BLaER1 (cell line): Measurements from ENCODE around the gene ABCF2.

Experiments
- H3K27ac ChIP-seq: shearing (Covaris generic); formaldehyde crosslinking; 2 replicates; pipeline ENCODE4 v1.8.1; 2022
- H3K27me3 ChIP-seq: shearing (Covaris generic); formaldehyde crosslinking; 2 replicates; pipeline ENCODE4 v1.8.1; 2022
- H3K36me3 ChIP-seq: shearing (Covaris generic); formaldehyde crosslinking; 2 replicates; pipeline ENCODE4 v1.8.1; 2022
- H3K4me1 ChIP-seq: shearing (Covaris generic); formaldehyde crosslinking; 2 replicates; pipeline ENCODE4 v1.8.1; 2022
- H3K4me2 ChIP-seq: shearing (Covaris generic); formaldehyde crosslinking; 2 replicates; pipeline ENCODE4 v1.8.1; 2022
- H3K4me3 ChIP-seq: shearing (Covaris generic); formaldehyde crosslinking; 2 replicates; pipeline ENCODE4 v1.8.1; 2022
- H3K9ac ChIP-seq: shearing (Covaris generic); formaldehyde crosslinking; 2 replicates; pipeline ENCODE4 v1.8.1; 2022
- H3K9me3 ChIP-seq: shearing (Covaris generic); formaldehyde crosslinking; 2 replicates; pipeline ENCODE4 v1.8.1; 2022
- H4K20me1 ChIP-seq: shearing (Covaris generic); formaldehyde crosslinking; 2 replicates; pipeline ENCODE4 v1.8.1; 2022
- Cebpa-rat ChIP-seq: shearing (Covaris generic); IDR thresholded peaks from 2 replicates; pipeline ENCODE4 v1.8.1; 2022

Gene ABCF2

DNA sequence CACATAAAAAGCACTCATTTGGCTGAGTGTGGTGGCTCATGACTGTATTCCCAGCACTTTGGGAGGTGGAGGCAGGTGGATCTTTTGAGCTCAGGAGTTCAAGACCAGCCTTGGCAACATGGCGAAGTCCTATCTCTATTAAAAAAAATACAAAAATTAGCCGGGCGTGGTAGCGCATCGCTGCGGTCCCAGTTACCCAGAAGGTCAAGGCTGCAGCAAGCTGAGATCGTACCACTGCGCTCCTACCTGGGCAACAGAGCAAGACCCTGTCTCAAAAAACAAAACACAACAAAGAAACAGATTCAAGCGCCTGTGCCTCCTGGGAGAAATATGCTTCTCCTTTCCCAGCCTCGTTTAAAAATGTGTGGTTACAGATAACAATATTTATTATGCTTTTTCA lies 2.2 kb upstream of the ABCF2 start:
- Histone ChIP-seq H3K27ac (no peak overlapping the region), H3K9ac (no peak overlapping the region), H3K4me2 (no peak overlapping the region), H4K20me1 (peaks cover 30% of the 10 kb centered on the region), H3K4me3 (no peak overlapping the region), H3K9me3 (no peaks in the 10 kb centered on the region), H3K27me3 (no peaks in the 10 kb centered on the region), H3K36me3 (peaks cover 15% of the 10 kb centered on the region), H3K4me1 (peaks cover 45% of the 10 kb centered on the region)
- TF ChIP-seq Cebpa-rat = no peak

DNA sequence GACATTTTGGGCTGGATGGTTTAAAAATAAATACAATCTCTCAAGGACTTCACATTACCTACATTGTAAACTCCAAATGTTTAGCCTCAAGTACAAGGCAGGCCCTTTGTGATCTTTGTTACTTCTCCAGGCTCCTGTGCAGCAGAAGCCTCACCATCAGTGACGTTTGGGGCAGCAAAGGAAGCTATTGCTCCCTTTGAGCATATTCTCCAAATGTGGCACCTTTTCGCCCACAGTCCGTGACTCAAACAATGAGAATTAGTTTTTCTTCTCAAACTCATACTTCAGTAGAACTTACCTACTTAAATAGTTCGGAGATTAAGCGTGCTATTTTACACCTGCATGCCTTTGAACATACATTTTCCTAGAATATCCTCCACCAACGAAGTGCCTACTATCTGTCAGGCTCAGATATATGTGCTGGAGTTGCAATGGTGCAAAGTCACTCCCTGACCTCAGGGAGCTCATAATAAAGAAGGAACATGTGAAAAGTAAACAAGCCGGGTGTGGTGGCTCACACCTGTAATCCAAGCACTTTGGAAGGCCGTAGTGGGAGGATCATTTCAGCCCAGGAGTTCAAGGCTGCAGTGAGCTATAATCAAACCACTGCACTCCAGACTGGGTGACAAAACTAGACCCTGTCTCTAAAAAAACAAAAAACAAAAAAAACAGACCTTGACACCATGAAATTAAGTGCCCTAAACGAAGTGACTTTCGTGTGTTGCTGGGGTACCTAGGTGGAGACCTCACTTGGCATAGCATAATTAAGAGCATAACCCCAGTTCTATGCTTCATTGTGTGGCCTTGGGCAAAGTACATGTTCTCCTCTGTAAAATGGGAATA lies 1.2 kb upstream of the ABCF2 start:
- peaks cover 35% of the 10 kb centered on the region for H3K4me1 ChIP-seq
- H3K4me3 ChIP-seq = peak overlapping the region; percentile 92
- H3K27ac ChIP-seq = peak overlapping the region; percentile 63
- no peaks in the 10 kb centered on the region for H3K27me3 ChIP-seq
- H4K20me1 ChIP-seq = peaks cover 28% of the 10 kb centered on the region
- no peak for TF ChIP-seq Cebpa-rat
- no peaks in the 10 kb centered on the region for H3K9me3 ChIP-seq
- H3K9ac ChIP-seq = peak overlapping the region; percentile 90
- peak overlapping the region; percentile 91 for H3K4me2 ChIP-seq
- H3K36me3 ChIP-seq = peaks cover 25% of the 10 kb centered on the region

DNA sequence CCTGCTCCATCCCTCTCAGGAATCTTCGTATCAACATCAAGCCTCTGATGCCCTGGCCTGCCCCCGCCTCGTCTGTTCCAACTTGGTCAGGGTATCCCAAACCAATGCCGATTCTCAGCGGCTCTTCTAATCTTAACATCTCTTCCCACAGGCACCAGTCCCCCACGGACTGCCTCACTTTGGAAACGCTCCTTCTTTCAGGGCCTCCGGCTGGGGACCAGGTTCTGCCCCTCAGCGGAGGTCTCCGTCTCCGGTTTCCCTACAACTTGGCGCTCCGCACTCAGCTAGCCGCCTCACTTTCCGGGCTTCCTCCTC lies 488 bp downstream of the ABCF2 start:
- peaks cover 40% of the 10 kb centered on the region for H3K36me3 ChIP-seq
- H3K4me3 ChIP-seq = peak overlapping the region; percentile 92
- no peak for TF ChIP-seq Cebpa-rat
- H4K20me1 ChIP-seq = peaks cover 25% of the 10 kb centered on the region
- peak overlapping the region; percentile 97 for H3K4me2 ChIP-seq
- peaks cover 27% of the 10 kb centered on the region for H3K4me1 ChIP-seq
- H3K9ac ChIP-seq = peak overlapping the region; percentile 90
- H3K27ac ChIP-seq = peak overlapping the region; percentile 87
- no peaks in the 10 kb centered on the region for H3K9me3 ChIP-seq
- H3K27me3 ChIP-seq = no peaks in the 10 kb centered on the region

DNA sequence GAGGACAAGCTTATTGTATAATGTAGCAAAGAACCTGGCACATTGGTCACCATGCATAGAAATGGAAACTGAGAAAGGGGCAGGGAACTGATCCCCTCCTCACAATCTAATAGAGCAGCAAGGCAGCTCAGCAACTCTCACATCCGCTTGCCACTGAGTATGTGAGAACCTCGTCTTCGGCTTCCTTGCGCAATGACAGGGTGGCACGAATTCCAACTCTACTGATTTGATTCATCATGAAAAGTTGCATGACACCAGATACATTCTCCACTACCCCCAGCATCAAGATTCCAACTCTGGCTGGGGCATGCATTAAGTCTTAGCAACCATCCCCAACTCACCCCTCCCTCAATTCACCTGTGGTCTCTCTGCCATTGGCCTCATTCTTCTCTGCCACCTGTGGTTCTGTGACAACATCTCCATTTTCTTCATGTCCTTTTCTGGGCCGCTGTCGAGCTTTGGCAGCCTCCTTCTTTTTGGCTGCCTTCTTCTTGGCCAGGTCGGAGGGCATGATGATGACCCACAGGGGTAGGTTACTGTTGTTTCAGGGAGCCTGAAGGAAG lies 976 bp downstream of the ABCF2 start:
- peaks cover 25% of the 10 kb centered on the region for H4K20me1 ChIP-seq
- no peaks in the 10 kb centered on the region for H3K27me3 ChIP-seq
- H3K9me3 ChIP-seq = no peaks in the 10 kb centered on the region
- H3K27ac ChIP-seq = peak overlapping the region; percentile 87
- peaks cover 45% of the 10 kb centered on the region for H3K36me3 ChIP-seq
- peaks cover 23% of the 10 kb centered on the region for H3K4me1 ChIP-seq
- H3K9ac ChIP-seq = peak overlapping the region; percentile 90
- TF ChIP-seq Cebpa-rat = 0 out of 2 replicates have a peak, but pooled peaks have one; percentile 26
- H3K4me2 ChIP-seq = peak overlapping the region; percentile 97
- H3K4me3 ChIP-seq = peak overlapping the region; percentile 92

DNA sequence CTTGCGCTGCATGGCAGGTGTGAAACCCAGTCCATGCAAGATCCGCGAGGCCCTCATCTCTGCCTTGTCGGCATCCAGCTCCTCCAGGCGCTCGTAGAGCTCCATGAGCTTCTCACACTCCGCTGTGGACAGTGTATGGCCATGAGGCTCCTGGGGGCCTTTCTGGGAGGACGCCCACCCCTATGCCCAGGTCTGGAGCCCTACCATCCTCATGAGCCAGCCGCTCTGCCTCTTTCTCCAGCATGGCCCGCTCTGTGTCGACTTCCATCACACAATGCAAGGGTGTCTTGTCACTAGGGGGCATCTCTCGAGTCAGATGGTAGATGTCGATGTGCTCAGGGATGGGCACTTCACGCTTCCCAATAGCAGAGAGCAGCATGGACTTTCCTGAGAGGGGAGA lies 3.3 kb downstream of the ABCF2 start:
- Histone ChIP-seq H3K9ac (no peak overlapping the region), H3K36me3 (peaks cover 68% of the 10 kb centered on the region)
- no peak for TF ChIP-seq Cebpa-rat

DNA sequence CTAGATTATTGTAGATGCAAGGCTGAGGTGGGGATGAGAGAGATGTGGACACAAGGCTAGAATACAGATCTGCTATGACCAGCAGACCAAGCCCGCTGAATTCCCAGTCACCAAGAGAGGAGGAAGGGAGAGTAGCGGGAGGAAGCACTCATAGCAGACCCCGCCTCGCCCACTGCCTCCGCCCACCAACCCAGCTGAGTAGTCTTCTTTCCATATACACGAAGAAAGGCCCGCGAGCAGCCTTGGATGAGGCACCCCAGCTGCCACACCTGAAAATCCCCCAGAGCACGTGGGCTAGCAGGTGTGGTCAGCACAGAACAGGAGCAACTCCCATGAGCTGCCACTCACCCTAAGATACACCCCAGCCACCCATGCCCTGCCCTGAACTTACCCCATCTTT lies 8.8 kb downstream of the ABCF2 start:
- H3K4me1 ChIP-seq = no peaks in the 10 kb centered on the region
- H3K27me3 ChIP-seq = no peaks in the 10 kb centered on the region
- peaks cover 20% of the 10 kb centered on the region for H4K20me1 ChIP-seq
- no peak overlapping the region for H3K4me3 ChIP-seq
- H3K27ac ChIP-seq = no peak overlapping the region
- H3K4me2 ChIP-seq = no peak overlapping the region
- H3K36me3 ChIP-seq = peaks cover 98% of the 10 kb centered on the region
- H3K9ac ChIP-seq = no peak overlapping the region
- no peak for TF ChIP-seq Cebpa-rat
- no peaks in the 10 kb centered on the region for H3K9me3 ChIP-seq

More for the DNA sequence above, 3.3 kb downstream of the ABCF2 start:
- Histone ChIP-seq H3K4me3 (no peak overlapping the region), H3K9me3 (no peaks in the 10 kb centered on the region), H3K27me3 (no peaks in the 10 kb centered on the region), H3K4me1 (peaks cover 23% of the 10 kb centered on the region), H3K27ac (no peak overlapping the region), H4K20me1 (peaks cover 25% of the 10 kb centered on the region), H3K4me2 (no peak overlapping the region)

DNA sequence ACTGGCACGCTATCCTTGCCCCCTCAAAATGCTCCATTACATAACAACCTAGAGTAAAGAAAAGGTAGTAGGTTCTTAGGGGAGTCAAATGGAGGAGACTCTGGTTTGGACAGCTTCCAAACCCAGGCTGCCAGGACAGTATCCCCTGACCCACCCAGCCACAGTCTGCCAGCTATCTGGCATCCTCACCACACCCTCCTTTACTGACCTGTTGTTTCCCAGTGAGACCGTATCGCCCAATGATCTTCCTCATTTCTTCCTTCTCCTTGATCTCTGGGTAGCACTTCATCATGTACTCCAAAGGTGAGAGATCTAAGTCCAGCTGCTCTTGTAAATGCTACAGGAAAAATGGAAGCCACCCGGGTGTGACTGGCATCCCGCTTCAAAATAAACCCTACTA lies 11.6 kb downstream of the ABCF2 start:
- no peaks in the 10 kb centered on the region for H3K27me3 ChIP-seq
- H3K27ac ChIP-seq = no peak overlapping the region
- H3K36me3 ChIP-seq = peaks cover 96% of the 10 kb centered on the region
- no peak for TF ChIP-seq Cebpa-rat
- H3K9me3 ChIP-seq = no peaks in the 10 kb centered on the region
- H3K9ac ChIP-seq = no peak overlapping the region
- H3K4me1 ChIP-seq = no peaks in the 10 kb centered on the region
- peaks cover 42% of the 10 kb centered on the region for H4K20me1 ChIP-seq
- H3K4me2 ChIP-seq = no peak overlapping the region
- H3K4me3 ChIP-seq = no peak overlapping the region

DNA sequence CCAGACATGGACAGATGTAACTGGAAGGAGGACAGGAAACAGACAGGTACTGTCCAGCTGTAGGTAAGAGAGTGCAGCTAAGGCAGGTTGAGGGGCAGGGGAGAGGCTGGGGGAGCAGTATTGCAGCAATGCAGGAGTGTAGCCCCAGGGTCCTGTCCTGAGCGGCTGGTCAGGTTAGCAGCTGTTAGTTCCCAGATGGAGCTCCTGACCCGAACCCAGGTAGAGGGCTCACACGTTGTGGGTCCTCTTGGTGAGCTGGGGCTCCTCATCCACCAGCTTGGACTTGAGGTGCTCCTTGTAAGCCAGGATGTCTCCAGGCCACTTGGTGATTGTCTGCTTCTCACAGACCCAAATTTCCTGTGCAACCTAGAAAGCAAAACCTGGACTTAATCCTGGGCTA lies 13.2 kb downstream of the ABCF2 start:
- Histone ChIP-seq H3K9me3 (no peaks in the 10 kb centered on the region), H3K36me3 (peaks cover 80% of the 10 kb centered on the region)

DNA sequence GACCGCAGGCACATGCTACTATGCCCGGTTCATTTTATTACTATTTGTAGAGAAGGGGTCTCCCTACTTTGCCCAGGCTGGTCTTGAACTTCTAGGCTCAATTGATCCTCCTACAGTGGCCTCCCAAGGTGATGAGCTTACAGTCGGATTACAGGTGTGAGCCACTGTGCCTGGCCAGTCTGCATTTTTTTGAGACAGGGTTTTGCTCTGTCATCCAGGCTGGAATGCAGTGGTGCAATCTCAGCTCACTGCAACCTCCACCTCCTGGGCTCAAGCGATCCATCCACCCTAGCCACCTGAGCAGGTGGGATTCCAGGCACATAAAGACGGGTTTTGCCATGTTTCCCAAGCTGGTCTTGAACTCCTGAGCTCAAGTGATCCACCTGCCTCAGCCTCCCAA lies 14.4 kb downstream of the ABCF2 start:
- H3K4me2 ChIP-seq = no peak overlapping the region
- no peak overlapping the region for H3K4me3 ChIP-seq
- H3K9me3 ChIP-seq = no peaks in the 10 kb centered on the region
- no peak overlapping the region for H3K9ac ChIP-seq
- H3K36me3 ChIP-seq = peaks cover 68% of the 10 kb centered on the region
- no peak for TF ChIP-seq Cebpa-rat
- H3K27ac ChIP-seq = no peak overlapping the region
- peaks cover 5% of the 10 kb centered on the region for H3K4me1 ChIP-seq
- H3K27me3 ChIP-seq = no peaks in the 10 kb centered on the region
- peaks cover 42% of the 10 kb centered on the region for H4K20me1 ChIP-seq

More for the DNA sequence above, 13.2 kb downstream of the ABCF2 start:
- TF ChIP-seq Cebpa-rat = no peak
- Histone ChIP-seq H3K4me1 (no peaks in the 10 kb centered on the region), H3K27ac (no peak overlapping the region), H3K9ac (no peak overlapping the region), H3K4me3 (no peak overlapping the region), H3K27me3 (no peaks in the 10 kb centered on the region), H4K20me1 (peaks cover 42% of the 10 kb centered on the region), H3K4me2 (no peak overlapping the region)

DNA sequence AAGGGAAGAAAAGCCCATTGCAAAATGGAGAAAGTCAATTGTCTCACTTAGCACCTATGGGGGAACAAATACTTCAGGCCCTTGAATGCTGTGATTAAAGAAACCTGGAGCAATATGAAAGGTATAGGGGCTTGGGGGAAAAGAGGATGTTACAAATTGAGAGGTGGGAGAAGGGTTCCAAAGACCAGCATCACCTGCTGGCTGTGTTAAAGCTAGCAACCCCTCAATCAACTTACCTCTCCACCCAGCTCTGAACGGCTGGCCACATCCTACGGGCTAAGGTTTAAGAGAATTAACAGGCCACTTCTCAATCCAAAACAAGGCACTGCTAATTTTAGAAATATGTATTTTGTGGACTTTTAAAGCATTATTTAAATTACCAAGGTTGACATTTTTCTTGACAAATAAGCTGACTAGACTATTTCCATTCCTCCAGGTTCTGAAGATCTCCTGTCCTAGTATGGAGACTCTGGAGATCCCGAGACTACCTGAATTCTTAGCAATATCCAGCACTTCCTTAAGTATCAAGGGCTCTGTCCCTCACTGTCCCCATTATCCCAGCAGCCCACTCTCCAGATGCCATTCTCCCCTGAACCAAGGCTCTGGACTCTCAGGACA lies 15.7 kb downstream of the ABCF2 start:
- Histone ChIP-seq H4K20me1 (peaks cover 42% of the 10 kb centered on the region), H3K4me1 (peaks cover 17% of the 10 kb centered on the region), H3K4me3 (no peak overlapping the region)

More for the DNA sequence above, 15.7 kb downstream of the ABCF2 start:
- peaks cover 54% of the 10 kb centered on the region for H3K36me3 ChIP-seq
- H3K4me2 ChIP-seq = no peak overlapping the region
- no peaks in the 10 kb centered on the region for H3K27me3 ChIP-seq
- H3K9me3 ChIP-seq = no peaks in the 10 kb centered on the region
- no peak overlapping the region for H3K9ac ChIP-seq
- H3K27ac ChIP-seq = no peak overlapping the region
- no peak for TF ChIP-seq Cebpa-rat
